GM19455 (cell line): ENCODE results near the gene CCDC171.

ENCODE experiments used
- ATAC-seq: cut with Tn5 transposase; IDR thresholded peaks from one replicate; pipeline ENCODE4 v1.9.1; 2021; ENCODE audit not compliant: unreplicated experiment

Gene CCDC171

GRCh38 chr9:15856591-15856990 lies 303.7 kb downstream of the CCDC171 start:
- ATAC-seq = no peak

- no peak for ATAC-seq
Observed at GRCh38 chr9:15867334-15867733, 314.5 kb downstream of the CCDC171 start.

GRCh38 chr9:15867988-15868387 lies 315.1 kb downstream of the CCDC171 start:
- ATAC-seq = no peak

GRCh38 chr9:15873573-15874177 lies 320.8 kb downstream of the CCDC171 start:
- peak; percentile 52 for ATAC-seq

GRCh38 chr9:15882328-15882727 lies 329.5 kb downstream of the CCDC171 start:
- ATAC-seq = no peak

- ATAC-seq = no peak
Observed at GRCh38 chr9:15882883-15883282, 330.0 kb downstream of the CCDC171 start.

GRCh38 chr9:15885464-15885863 lies 332.6 kb downstream of the CCDC171 start:
- no peak for ATAC-seq

- no peak for ATAC-seq
Observed at GRCh38 chr9:15889555-15889954, 336.7 kb downstream of the CCDC171 start.

GRCh38 chr9:15901572-15901971 lies 348.7 kb downstream of the CCDC171 start:
- ATAC-seq = no peak

- no peak for ATAC-seq
Observed at GRCh38 chr9:15909297-15909696, 356.5 kb downstream of the CCDC171 start.

GRCh38 chr9:15915711-15916110 lies 362.9 kb downstream of the CCDC171 start:
- ATAC-seq = no peak

GRCh38 chr9:15927161-15927560 lies 374.3 kb downstream of the CCDC171 start:
- ATAC-seq = no peak

GRCh38 chr9:15935661-15936305 lies 382.9 kb downstream of the CCDC171 start:
- ATAC-seq = no peak

- no peak for ATAC-seq
Observed at GRCh38 chr9:15936306-15936921, 383.6 kb downstream of the CCDC171 start.

- ATAC-seq = no peak
Observed at GRCh38 chr9:15942831-15943424, 390.1 kb downstream of the CCDC171 start.

- no peak for ATAC-seq
Observed at GRCh38 chr9:15944341-15944740, 391.5 kb downstream of the CCDC171 start.

- ATAC-seq = no peak
Observed at GRCh38 chr9:15959663-15960062, 406.8 kb downstream of the CCDC171 start.

- ATAC-seq = no peak
Observed at GRCh38 chr9:15961217-15961616, 408.4 kb downstream of the CCDC171 start.

GRCh38 chr9:15965246-15965745 lies 412.5 kb downstream of the CCDC171 start:
- no peak for ATAC-seq

- ATAC-seq = no peak
Observed at GRCh38 chr9:15966471-15966870, 413.6 kb downstream of the CCDC171 start.

GRCh38 chr9:15967068-15967467 lies 414.2 kb downstream of the CCDC171 start:
- no peak for ATAC-seq

GRCh38 chr9:15972760-15973159 lies 419.9 kb downstream of the CCDC171 start:
- no peak for ATAC-seq
